GM15510 (cell line): ENCODE measurements around the gene DGKZ.

Source experiments
- POLR2A ChIP-seq: IDR thresholded peaks from 3 replicates; pipeline ENCODE4 v1.6.1; 2011; ENCODE audit warnings: borderline replicate concordance; ENCODE audit not compliant: insufficient read length; ENCODE audit errors: extremely low read depth

DGKZ gene

GRCh38 chr11:46378811-46379481 is 31.7 kb downstream of the DGKZ start:
- no peak for TF ChIP-seq POLR2A

GRCh38 chr11:46380340-46381047 is 33.2 kb downstream of the DGKZ start:
- no peak for TF ChIP-seq POLR2A

GRCh38 chr11:46381048-46381818 is 34.0 kb downstream of the DGKZ start, which contains the start of gene MDK:
TSS of gene MDK (plus strand) at chr11:46381669. CDS start at chr11:46382058, 389 bp downstream.
- no peak for TF ChIP-seq POLR2A

GRCh38 chr11:46381819-46382645 is 34.8 kb downstream of the DGKZ start:
- TF ChIP-seq POLR2A, result no peak

- no peak for TF ChIP-seq POLR2A
Observed at GRCh38 chr11:46382646-46383403, 35.6 kb downstream of the DGKZ start.

- no peak for TF ChIP-seq POLR2A
Observed at GRCh38 chr11:46383404-46383758, 36.1 kb downstream of the DGKZ start.

- no peak for TF ChIP-seq POLR2A
Observed at GRCh38 chr11:46383974-46384701, 36.9 kb downstream of the DGKZ start.

GRCh38 chr11:46385169-46386004 is 38.1 kb downstream of the DGKZ start:
- no peak for TF ChIP-seq POLR2A

GRCh38 chr11:46386005-46386578 is 38.8 kb downstream of the DGKZ start:
- no peak for TF ChIP-seq POLR2A

GRCh38 chr11:46386674-46387073 is 39.4 kb downstream of the DGKZ start:
- no peak for TF ChIP-seq POLR2A

GRCh38 chr11:46387456-46387855 is 40.2 kb downstream of the DGKZ start:
- no peak for TF ChIP-seq POLR2A
